K562 (cell line): ENCODE results near the gene CCDC159. TPM values are rescaled to one million over a fixed set of nuclear protein-coding genes. Genes with fewer than 3 reads are reported as not detected.

Experiments used
- ASH1L ChIP-seq: fragments of 450-650 bp; IDR thresholded peaks from 2 replicates; pipeline ENCODE4 v1.6.1; 2018; ENCODE audit warnings: borderline replicate concordance, mild to moderate bottlenecking, low read depth; ENCODE audit not compliant: partially characterized antibody
- CBFA2T2 ChIP-seq: fragments of 450-650 bp; conservative IDR thresholded peaks from 2 replicates; pipeline ENCODE4 v1.6.1; 2017; ENCODE audit warnings: mild to moderate bottlenecking
- LARP7 ChIP-seq: fragments of 450-650 bp; IDR thresholded peaks from 2 replicates; pipeline ENCODE4 v1.6.1; 2016
- NFYB ChIP-seq: IDR thresholded peaks from 2 replicates; pipeline ENCODE4 v1.6.1; 2011; ENCODE audit warnings: mild to moderate bottlenecking, moderate library complexity; ENCODE audit not compliant: insufficient read length; ENCODE audit errors: extremely low read depth
- TEAD1 ChIP-seq, 2 experiments: fragments of 450-650 bp in 1 of 2; sonication (generic) in 1 of 2; formaldehyde crosslinking; IDR thresholded peaks; 2 replicates each; pipeline versions ENCODE4 v1.4.0 to v1.8.0; 2020 to 2022; ENCODE audit warnings: mild to moderate bottlenecking in 2 of 2, missing genetic modification reagents in 1 of 2
- TOE1 ChIP-seq, 2 experiments: fragments of 450-650 bp in 1 of 2; sonication (generic) in 1 of 2; formaldehyde crosslinking in 1 of 2; IDR thresholded peaks; 2 replicates each; pipeline versions ENCODE4 v1.7.1 to v1.8.0; 2016 to 2022; ENCODE audit warnings: borderline replicate concordance in 2 of 2, mild to moderate bottlenecking in 2 of 2, antibody characterized with exemption in 1 of 2, inconsistent platforms in 1 of 2, low read depth in 1 of 2, missing genetic modification reagents in 1 of 2, moderate library complexity in 1 of 2
- ZBTB7A ChIP-seq: IDR thresholded peaks from 2 replicates; pipeline ENCODE4 v1.6.1; 2011; ENCODE audit warnings: low read depth, mild to moderate bottlenecking, low read length, moderate library complexity, borderline replicate concordance; ENCODE audit not compliant: control insufficient read depth
- ZNF239 ChIP-seq: fragments of 250-450 bp; sonication (Bioruptor Pico); IDR thresholded peaks from 2 replicates; pipeline ENCODE4 v1.4.0; 2020; ENCODE audit warnings: mild to moderate bottlenecking
- ZNF3 ChIP-seq: fragments of 250-450 bp; sonication (Bioruptor Pico); IDR thresholded peaks from 2 replicates; pipeline ENCODE4 v1.5.0; 2021; ENCODE audit warnings: mild to moderate bottlenecking, moderate library complexity
- polyA plus RNA-seq, 8 experiments: library from polyadenylated mRNA; depleted of rRNA in 4 of 8; stranded (reverse) in 5 of 8; unstranded in 3 of 8; fragments of >200 nt; fragmentation: Nextera tagmentation in 2 of 8; fragmentation: Illumina TruSeq in 1 of 8; extraction: Ambion mirVana in 2 of 8; extraction: Trizol in 1 of 8; gene quantifications; 2 replicates each; pipeline versions ENCODE4 v1.2.1 to v1.2.3, GENCODE V29; 2011 to 2014; ENCODE audit warnings: inconsistent platforms in 1 of 8, missing spikeins in 1 of 8
- total RNA-seq, 7 experiments: library from RNA; depleted of rRNA in 6 of 7; stranded (reverse); fragments of >200 nt in 6 of 7; fragmentation: Illumina TruSeq in 2 of 7; extraction: Trizol in 2 of 7; gene quantifications; 2 replicates each; pipeline versions ENCODE4 v1.2.1 to v1.2.3, GENCODE V29; 2011 to 2021; ENCODE audit warnings: low replicate concordance in 1 of 7
- TF ChIP-seq, protein P1 (sequence below): fragments of 250-450 bp; sonication (Bioruptor Pico); IDR thresholded peaks from 2 replicates; pipeline ENCODE4 v1.5.0; 2021; ENCODE audit warnings: mild to moderate bottlenecking, moderate library complexity
- TF ChIP-seq, protein P2 (sequence below): sonication (generic); formaldehyde crosslinking; IDR thresholded peaks from 2 replicates; pipeline ENCODE4 v1.8.0; 2022; ENCODE audit warnings: missing genetic modification reagents, mild to moderate bottlenecking, moderate library complexity, borderline replicate concordance

CCDC159 gene
- total and polyA plus RNA-seq, 9 of the 15 experiments (the other 6 are each of a cell fraction or from before 2014, with no cell fraction given) = 0.68 to 10.1 (median 4.7) TPM

DNA sequence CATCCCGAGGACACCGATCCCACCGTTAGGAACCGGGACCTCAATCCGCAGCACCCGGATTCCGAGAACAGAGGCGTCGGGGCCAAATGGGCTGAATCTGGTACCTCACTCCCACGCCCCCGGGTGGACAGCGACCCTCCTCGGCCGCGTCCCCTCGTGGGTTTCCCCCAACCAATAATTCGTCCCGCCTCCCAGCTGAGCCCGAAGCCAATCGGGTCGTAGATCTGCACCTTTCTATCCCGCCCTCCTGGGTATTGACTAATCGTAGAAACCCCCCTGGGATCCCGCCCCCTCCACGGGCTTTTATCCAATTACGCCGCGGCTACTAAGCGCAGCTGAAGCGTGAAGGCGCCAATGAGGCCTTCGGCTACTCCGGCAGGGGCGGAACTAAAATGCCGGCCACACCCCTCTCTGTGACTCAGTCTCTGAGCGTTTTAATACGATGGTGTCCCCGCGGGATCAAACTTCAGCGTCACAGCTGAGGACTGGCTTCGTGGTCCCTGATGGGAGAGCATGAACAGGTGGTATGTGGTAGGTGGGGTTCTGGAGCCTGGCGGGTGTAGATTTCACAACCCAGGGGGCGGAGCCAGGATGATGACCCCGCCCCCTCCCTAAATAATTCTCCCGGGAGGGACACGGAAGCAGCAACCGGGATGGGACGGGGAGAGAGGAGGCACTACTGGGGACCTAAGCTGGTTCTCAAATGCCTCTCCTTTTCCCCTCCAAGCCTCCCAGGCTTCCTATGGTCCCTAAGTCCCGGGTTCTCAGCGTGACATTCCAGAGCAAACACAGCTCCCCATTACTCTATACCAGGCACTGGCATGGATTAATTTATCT is at the start of gene CCDC159, which contains the start of gene TMEM205 (continued):
- TF ChIP-seq, protein P1, sequence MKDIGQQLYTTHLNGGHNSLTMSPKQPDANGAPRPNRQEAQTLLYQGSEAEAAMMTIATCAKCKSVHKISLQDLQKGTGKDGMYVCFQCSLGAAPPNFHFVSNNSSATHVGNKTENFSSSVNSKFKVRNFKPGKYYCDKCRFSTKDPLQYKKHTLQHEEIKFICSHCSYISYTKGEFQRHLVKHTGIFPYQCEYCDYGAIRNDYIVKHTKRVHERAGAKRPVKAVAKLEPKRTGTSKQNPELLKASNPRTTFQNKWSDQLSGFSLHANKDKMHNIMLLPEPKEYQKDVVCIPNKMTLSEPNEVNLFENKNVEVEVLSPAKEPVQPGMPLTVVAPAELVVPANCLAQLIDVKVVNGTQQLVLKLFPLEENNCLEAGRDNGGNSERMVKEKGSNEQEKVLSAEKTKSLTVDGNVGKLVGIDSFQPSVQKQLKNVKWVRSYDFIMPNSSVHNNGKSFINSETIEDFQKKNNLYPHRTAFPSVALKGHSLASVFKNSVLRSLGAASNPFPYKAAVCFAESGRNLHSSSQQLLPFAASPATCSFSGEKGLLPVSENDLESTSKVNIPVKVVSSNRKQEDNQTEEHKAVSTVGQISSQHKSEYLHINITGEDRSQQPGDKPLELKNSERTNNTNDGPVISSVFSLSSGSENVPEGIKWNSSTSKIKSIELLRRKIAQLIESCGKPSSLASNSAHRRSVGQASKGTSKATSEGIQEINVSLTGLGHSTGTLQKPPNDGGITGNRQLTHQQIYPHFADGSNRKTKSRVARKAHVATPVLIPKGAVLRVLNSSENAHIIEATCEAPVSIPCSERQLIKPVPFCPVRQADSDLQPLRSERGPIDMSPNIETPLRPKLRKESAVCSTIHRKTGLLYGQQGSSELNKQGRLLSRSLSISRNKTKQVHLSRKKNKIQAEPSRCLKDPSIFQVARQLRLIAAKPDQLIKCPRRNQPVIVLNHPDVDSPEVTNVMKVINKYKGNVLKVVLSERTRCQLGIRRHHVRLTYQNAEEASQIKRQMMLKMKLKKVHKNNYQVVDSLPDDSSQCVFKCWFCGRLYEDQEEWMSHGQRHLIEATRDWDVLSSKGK = no peak
- TF ChIP-seq LARP7 = no peak
- TF ChIP-seq TOE1 (IDR thresholded peaks at IDR 0.05; ENCODE audit: borderline replicate concordance) = 0 out of 2 replicates have a peak, but pooled peaks have one; percentile 47
- TF ChIP-seq TOE1 (CRISPR knock-in tag; IDR thresholded peaks at IDR 0.05; ENCODE audit: borderline replicate concordance, low read depth) = no peak
- TF ChIP-seq, protein P2, sequence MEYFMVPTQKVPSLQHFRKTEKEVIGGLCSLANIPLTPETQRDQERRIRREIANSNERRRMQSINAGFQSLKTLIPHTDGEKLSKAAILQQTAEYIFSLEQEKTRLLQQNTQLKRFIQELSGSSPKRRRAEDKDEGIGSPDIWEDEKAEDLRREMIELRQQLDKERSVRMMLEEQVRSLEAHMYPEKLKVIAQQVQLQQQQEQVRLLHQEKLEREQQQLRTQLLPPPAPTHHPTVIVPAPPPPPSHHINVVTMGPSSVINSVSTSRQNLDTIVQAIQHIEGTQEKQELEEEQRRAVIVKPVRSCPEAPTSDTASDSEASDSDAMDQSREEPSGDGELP = peak; percentile 98
- peak; percentile 54 for TF ChIP-seq NFYB
- TF ChIP-seq ZNF3 (CRISPR knock-in tag) = no peak
- TF ChIP-seq CBFA2T2 = no peak
- peak; percentile 8; the same call in 1 of the 2 replicates for TF ChIP-seq ZNF239
- peak; percentile 90 for TF ChIP-seq ASH1L
- TF ChIP-seq ZBTB7A = peak; percentile 83
- peak in 1 of 2 experiments; percentile 19; a peak in 2 of 4 replicates for TF ChIP-seq TEAD1 (CRISPR knock-in tag; IDR thresholded peaks at IDR 0.05)
